KMS-11 (cell line): Measurements from ENCODE around the gene PPIB.

Experiments used
- H2AFZ ChIP-seq: fragments of 200-600 bp; sonication (generic); 2 replicates; pipeline ENCODE4 v1.6.1; 2016; ENCODE audit warnings: antibody characterized with exemption, mixed run types, low read depth
- H3K27ac ChIP-seq: fragments of 200-600 bp; sonication (generic); 2 replicates; pipeline ENCODE4 v1.6.1; 2016; ENCODE audit warnings: mild to moderate bottlenecking, mixed run types
- H3K27me3 ChIP-seq: fragments of 200-600 bp; sonication (generic); 2 replicates; pipeline ENCODE4 v1.6.1; 2017; ENCODE audit warnings: mild to moderate bottlenecking, low read depth, mixed run types, moderate library complexity; ENCODE audit not compliant: insufficient read depth
- H3K36me3 ChIP-seq: fragments of 200-600 bp; sonication (generic); 2 replicates; pipeline ENCODE4 v1.6.1; 2017; ENCODE audit warnings: mild to moderate bottlenecking, mixed run types; ENCODE audit not compliant: insufficient read depth
- H3K4me1 ChIP-seq: fragments of 200-600 bp; sonication (generic); 2 replicates; pipeline ENCODE4 v1.6.1; 2016; ENCODE audit warnings: mild to moderate bottlenecking, low read depth, mixed run types; ENCODE audit not compliant: poor library complexity, severe bottlenecking
- H3K4me2 ChIP-seq: fragments of 200-600 bp; sonication (generic); 2 replicates; pipeline ENCODE4 v1.7.0; 2016; ENCODE audit warnings: mild to moderate bottlenecking, mixed run types
- H3K4me3 ChIP-seq: fragments of 200-600 bp; sonication (generic); IDR thresholded peaks from 2 replicates; pipeline ENCODE4 v1.6.1; 2017; ENCODE audit warnings: low read depth, low read length, mixed read lengths; ENCODE audit not compliant: insufficient read depth
- H3K79me2 ChIP-seq: fragments of 200-600 bp; sonication (generic); 2 replicates; pipeline ENCODE4 v1.6.1; 2016; ENCODE audit warnings: low read depth, mixed run types; ENCODE audit not compliant: insufficient read depth
- H3K9ac ChIP-seq: fragments of 200-600 bp; sonication (generic); 2 replicates; pipeline ENCODE4 v1.6.1; 2016; ENCODE audit warnings: mild to moderate bottlenecking, mixed run types
- H4K20me1 ChIP-seq: fragments of 200-600 bp; sonication (generic); 2 replicates; pipeline ENCODE4 v1.6.1; 2016; ENCODE audit warnings: mild to moderate bottlenecking, mixed run types; ENCODE audit not compliant: insufficient read depth
- TF ChIP-seq, protein P1 (sequence below): fragments of 200-600 bp; sonication (generic); conservative IDR thresholded peaks from 2 replicates; pipeline ENCODE4 v1.6.1; 2017; ENCODE audit warnings: low read depth, mild to moderate bottlenecking, antibody characterized with exemption, low read length, moderate library complexity, mixed read lengths

The PPIB gene

DNA sequence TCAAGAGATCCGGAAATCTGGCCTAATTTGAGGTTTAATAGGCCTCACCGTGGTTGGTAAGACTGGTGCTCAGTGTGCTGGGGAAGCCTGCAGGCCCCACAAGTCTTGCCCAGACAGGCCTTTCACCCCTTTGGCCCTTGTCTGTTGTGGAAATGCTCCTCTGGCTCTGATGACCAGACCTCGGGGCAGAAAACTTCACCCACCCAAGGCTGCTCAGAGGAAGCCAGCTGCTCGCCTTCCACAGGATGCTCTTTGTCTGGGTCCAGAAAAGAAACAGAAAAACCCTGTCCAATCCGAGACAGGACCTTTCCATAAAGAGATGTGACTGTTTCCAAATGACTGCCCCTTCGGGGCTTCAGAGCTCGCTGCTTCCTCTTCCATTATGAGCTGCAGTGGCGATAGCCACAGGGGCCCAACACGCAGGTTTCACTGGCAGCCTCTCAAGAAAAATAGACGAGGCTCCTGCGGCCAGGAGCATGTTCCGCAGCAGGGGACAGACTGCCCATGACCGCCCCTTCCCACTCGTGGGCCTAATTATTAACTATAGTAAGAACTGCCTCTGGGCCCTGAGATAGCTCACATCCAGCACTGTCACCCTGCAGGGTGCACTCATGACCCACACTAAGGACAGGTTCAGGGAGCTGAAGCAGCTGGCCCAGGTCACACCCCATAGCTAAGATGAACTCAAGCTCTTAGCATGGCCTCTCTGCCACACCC is 18.1 kb downstream of the PPIB start:
- Histone ChIP-seq H4K20me1 (no peaks in the 10 kb centered on the region), H3K4me3 (no peak overlapping the region), H3K27ac (no peak overlapping the region), H3K4me1 (peaks cover 5% of the 10 kb centered on the region), H3K9ac (no peak overlapping the region), H3K4me2 (no peak overlapping the region), H3K36me3 (no peaks in the 10 kb centered on the region), H3K27me3 (no peaks in the 10 kb centered on the region), H3K79me2 (no peaks in the 10 kb centered on the region), H2AFZ (no peak overlapping the region)
- TF ChIP-seq, protein P1, sequence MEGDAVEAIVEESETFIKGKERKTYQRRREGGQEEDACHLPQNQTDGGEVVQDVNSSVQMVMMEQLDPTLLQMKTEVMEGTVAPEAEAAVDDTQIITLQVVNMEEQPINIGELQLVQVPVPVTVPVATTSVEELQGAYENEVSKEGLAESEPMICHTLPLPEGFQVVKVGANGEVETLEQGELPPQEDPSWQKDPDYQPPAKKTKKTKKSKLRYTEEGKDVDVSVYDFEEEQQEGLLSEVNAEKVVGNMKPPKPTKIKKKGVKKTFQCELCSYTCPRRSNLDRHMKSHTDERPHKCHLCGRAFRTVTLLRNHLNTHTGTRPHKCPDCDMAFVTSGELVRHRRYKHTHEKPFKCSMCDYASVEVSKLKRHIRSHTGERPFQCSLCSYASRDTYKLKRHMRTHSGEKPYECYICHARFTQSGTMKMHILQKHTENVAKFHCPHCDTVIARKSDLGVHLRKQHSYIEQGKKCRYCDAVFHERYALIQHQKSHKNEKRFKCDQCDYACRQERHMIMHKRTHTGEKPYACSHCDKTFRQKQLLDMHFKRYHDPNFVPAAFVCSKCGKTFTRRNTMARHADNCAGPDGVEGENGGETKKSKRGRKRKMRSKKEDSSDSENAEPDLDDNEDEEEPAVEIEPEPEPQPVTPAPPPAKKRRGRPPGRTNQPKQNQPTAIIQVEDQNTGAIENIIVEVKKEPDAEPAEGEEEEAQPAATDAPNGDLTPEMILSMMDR, result no peak

GRCh38 chr15:64144192-64144564 is 18.6 kb downstream of the PPIB start:
- H3K79me2 ChIP-seq, result no peaks in the 10 kb centered on the region
- no peaks in the 10 kb centered on the region for H3K27me3 ChIP-seq
- H3K36me3 ChIP-seq, result no peaks in the 10 kb centered on the region
- H3K4me1 ChIP-seq, result no peaks in the 10 kb centered on the region
- H3K4me3 ChIP-seq, result no peak overlapping the region
- H3K27ac ChIP-seq, result no peak overlapping the region
- H3K9ac ChIP-seq, result no peak overlapping the region
- no peak overlapping the region for H2AFZ ChIP-seq
- TF ChIP-seq, protein P1, result no peak
- no peak overlapping the region for H3K4me2 ChIP-seq
- no peaks in the 10 kb centered on the region for H4K20me1 ChIP-seq

DNA sequence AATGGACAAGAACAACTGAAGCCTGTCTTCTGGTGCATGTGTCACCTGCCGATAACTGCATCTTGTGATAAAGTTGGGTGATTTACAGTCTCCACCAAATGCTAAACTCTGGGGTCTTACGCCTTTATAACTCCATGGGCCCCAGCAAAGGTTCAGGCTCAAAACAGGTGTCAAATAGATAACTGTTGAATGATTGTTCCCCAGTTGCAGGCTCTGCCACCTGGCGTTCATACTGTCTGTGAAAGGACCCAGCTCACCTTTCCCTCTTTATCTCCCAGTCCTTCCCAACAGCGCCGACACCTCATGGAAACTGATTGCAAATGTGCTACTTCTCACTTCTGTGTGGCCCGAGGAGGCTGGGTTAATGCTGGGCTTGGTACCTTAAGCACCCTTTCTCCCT is 19.5 kb downstream of the PPIB start:
- H3K4me2 ChIP-seq, result no peak overlapping the region
- H3K4me1 ChIP-seq, result no peaks in the 10 kb centered on the region
- no peaks in the 10 kb centered on the region for H3K27me3 ChIP-seq
- H3K4me3 ChIP-seq, result no peak overlapping the region
- no peak overlapping the region for H3K9ac ChIP-seq
- TF ChIP-seq, protein P1, result no peak
- H2AFZ ChIP-seq, result no peak overlapping the region
- no peaks in the 10 kb centered on the region for H3K36me3 ChIP-seq
- no peaks in the 10 kb centered on the region for H4K20me1 ChIP-seq
- H3K27ac ChIP-seq, result no peak overlapping the region
- H3K79me2 ChIP-seq, result no peaks in the 10 kb centered on the region

- Histone ChIP-seq H3K79me2 (no peaks in the 10 kb centered on the region), H3K27ac (no peak overlapping the region), H3K36me3 (no peaks in the 10 kb centered on the region), H3K9ac (no peak overlapping the region), H3K27me3 (no peaks in the 10 kb centered on the region), H3K4me1 (no peaks in the 10 kb centered on the region), H3K4me3 (no peak overlapping the region), H3K4me2 (no peak overlapping the region), H4K20me1 (no peaks in the 10 kb centered on the region), H2AFZ (no peak overlapping the region)
- TF ChIP-seq, protein P1, result no peak
Measured at GRCh38 chr15:64141798-64142512, 20.9 kb downstream of the PPIB start.
